NAMALWA (cell line): Measurements from ENCODE around the gene IGF1R.
"Not testable (repeated sequence)": the region's sequence is repeated elsewhere in the genome, so short reads cannot be mapped to it uniquely, and the experiment has no call there.

Experiments
- DNase-seq: peaks from one replicate; pipeline ENCODE4 v3.0.0-alpha.2; 2015; ENCODE audit warnings: low spot score

The IGF1R gene

DNA sequence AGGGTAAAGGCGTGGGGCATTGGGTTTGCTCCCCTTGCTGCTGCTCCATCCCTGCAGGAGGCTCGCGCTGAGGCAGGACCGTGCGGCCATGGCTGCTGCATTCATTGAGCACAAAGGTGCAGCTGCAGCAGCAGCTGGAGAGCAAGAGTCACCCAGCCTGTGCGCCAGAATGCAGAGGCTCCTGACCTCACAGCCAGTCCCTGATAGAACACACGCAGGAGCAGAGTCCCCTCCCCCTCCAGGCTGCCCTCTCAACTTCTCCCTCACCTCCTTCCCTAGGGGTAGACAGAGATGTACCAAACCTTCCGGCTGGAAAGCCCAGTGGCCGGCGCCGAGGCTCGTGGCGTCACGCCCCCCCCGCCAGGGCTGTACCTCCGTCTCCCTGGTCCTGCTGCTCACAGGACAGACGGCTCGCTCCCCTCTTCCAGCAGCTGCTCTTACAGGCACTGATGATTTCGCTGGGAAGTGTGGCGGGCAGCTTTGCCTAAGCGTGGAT, 312.3 kb downstream of the IGF1R start:
- no peak for DNase-seq

DNA sequence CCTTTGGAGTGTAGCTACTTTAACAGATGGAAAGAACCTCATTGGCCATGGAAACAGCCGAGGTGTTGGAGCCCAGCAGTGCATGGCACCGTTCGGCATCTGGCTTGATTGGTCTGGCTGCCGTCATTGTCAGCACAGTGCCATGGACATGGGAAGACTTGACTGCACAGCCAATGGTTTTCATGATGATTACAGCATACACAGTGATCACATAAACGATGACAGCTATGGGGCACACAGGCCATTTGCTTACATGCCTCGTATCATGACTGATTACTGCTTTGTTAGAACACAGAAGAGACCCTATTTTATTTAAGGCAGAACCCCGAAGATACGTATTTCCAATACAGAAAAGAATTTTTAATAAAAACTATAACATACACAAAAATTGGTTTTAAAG, 315.1 kb downstream of the IGF1R start:
- DNase-seq: no peak

DNA sequence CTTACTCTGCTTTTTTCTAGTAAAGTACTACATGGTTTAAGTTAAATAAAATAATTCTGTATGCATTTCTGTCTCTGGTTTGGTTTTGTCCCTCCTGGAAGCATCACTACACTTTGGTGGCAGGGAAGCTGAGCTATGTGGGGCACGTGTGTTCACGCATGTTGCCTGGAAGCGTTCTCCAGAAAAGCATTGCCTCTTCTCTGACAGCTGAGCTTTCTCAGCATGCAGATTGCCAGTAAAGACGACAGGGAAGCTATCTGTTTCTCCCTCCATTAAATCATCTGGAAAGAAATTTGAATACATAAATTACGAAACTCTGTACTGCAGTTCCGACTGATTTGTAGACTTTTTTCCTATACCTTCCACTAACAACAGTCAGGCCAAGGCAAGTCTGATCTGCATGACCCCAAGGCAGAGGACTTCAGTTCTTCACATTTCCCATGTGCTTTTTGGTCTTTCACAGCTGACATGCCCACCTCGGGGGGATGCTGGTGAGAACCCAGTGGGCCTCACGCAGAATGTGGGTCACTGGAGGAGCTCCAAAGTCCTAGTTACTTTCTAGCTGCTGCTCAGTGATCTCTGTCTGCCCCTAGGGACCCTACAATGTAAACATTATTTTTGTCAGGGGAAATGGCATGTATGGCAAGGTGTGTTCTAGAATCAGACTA, 316.3 kb downstream of the IGF1R start:
- DNase-seq: peak; percentile 13

DNA sequence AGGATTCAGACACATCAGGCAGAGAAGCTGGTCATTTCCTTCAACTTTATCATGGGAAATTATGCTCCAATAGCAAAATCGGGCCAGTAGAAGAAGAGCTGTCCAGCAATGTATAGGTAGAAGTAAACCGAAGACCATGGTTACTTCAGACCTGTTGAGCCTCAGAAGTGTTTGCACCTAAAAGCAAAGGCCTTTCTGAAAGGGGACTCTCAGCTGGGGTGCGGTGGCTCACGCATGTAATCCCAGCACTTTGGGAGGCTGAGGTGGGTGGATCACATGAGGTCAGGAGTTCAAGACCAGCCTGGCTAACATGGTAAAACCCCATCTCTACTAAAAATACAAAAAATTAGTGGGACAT, 316.8 kb downstream of the IGF1R start:
- not testable (repeated sequence) for DNase-seq

DNA sequence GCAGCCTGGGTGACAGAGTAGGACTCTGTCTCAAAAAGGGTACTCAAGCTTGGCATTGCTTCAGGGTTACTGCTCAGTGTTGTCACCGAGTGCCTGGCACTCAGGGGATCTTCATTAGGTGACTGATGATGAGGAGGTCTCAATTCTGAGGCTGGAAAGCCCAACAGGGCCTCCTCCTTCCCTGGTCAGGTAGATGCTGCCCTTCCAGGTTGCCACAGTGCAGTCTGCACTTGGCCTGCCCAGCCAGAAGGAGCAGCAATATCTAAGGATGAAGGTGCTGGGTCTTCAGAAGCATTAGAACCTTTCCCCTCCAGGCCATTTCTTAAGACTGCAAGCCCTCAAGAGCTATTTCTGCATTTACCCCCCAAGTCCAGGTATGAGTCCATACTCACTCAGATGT, 317.3 kb downstream of the IGF1R start:
- DNase-seq: no peak

DNA sequence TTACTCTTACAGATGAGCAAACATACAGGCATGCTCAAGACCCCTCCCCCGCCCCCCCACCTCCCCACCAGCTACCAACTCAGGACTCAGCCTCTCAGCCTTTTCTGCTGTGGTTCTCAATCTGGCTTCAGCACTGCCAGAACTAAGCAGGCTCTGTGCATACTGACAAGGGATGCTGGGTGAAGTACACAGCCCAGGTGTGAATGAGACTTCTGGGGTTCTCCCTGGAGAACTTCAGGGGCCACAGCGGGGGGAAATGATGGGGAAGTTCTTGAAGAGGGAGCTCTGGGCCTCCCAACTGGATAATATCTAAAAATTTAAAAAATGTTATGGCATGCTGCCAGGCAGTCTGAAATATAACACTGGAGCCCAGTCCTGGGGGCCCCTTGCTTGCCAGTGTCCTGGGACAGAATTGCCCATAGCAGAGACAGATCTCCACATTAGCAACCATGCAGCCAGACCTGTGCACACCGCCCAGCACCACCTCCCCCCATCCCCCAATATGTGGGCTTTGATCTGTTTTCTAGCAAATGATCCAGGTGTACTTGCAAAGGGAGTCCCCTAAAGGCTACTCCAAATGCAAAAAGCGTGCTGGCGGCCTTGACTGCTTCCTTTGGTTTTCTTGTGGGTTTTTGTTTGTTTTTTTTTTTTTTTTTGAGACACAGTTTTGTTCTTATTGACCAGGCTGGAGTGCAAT, 317.9 kb downstream of the IGF1R start:
- DNase-seq: no peak

DNA sequence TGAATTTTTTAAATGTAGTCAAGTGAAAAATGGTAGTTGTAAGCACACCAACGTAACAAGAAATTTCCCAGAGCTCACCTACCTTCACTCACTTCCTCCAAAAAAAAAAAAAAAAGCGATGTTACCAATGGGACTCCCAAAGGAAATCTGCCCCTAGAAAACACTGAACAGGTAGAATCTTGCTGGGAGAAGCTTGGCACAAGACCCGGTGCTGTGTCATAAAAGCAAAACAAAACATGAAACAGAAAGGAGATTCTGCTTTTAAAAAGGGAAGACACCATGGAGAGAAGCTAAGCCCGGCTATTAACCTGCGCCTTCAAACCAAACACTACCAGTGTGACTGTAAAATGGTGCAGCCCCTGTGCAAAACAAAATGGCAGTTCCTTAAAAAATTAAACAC, 318.8 kb downstream of the IGF1R start:
- no peak for DNase-seq

DNA sequence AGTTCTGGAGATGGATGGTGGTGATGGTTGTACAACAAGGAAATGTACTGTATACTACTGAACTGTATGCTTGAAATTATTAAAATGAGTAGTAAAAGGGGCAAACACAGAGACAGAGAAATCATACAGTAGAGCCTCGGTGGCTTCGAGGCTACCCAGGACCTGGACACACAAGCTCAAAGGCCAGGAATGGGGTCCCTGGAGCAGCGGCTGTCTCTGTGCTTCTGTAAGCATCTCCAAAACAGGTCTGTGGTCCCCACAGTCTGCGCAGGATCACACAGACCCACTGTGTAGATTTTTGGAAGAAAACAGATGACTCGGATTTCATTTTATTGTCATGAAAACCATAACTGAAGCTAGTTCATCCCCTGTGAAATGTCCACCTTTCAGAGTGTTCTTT, 319.6 kb downstream of the IGF1R start:
- no peak for DNase-seq

DNA sequence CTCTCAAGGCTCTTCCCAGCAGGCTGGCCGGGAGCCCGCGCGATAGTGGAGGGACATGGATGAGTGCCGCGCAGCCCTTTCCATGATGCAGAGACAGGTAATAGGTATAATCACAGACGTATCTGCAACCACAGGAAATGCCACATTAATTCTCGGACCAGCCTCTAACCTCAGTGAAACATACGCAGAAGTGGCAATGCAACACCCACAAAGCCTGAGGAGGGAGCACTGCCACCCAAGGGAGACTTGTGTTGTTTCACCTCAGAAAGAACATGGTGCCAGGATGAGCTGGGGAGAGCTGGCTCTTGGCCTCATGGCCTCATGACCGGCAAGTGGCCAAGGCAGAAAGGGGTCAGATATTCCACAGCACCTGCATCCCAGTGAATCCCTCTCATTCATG, 320.2 kb downstream of the IGF1R start:
- DNase-seq: no peak

DNA sequence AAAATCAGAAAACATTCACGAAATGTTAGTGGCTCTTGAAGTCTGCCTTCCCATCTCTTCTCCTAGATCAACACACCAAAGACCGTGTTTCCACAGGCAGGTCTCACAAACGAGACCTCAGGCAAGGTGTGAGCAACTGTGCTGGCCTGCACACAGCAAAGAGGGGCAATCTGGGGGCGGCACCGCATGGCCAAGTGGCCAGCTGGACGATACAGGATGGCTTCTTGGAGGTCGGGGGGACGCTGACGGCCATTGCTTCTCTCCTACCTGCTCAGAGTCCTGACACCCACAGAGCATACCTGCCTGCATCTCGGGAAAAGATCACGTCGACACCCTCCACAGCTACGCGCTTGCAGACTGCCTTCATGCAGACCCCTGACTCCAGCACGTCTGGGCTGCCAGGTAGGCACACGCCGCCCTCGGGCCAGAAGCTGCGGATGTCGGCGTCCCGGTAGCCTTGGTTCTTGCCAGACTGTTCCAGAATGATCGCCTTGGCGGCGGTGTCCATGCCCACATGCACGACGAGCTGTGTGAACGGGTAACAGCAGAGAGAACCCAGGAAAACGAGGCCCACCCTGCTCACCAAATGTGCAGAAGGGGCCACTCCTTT, 320.9 kb downstream of the IGF1R start:
- DNase-seq: no peak

DNA sequence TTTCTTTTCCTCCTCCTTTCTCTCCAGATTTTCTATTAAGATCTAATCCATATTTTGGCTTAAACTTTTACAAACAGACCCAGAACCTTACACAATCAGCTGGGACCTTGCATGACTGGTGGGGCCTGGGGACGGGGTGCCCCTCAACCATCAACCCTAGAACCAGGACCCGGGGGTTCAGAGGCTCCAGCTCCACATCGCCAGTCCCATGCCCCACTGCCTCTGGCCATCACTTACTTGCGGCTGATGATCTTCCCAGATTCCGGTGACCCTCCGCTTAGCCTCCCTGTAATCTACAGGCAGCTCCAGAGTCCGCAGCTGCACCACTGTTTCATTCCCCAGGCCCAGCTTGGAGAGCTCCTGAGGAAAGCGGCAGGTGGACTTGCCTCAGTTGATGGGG, 322.5 kb downstream of the IGF1R start:
- DNase-seq: no peak

DNA sequence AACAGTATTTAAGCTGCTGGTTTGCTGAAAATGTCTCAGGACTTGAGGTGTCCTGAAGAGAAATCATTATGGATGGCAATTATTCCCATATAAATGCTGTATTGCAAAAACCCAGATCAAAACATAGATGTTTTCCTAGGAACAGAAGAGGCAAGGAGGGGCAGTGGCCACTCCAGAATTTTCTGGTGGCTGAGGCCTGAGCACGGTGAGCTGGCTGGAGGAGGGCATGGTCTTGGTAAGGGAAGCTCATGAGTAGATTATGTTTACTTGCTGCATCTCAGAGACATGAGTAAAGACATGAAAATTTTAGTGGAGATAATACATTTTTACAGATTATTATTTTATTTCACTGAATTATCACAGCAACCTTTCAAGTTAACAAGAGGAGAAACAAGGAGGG, 328.2 kb downstream of the IGF1R start:
- no peak for DNase-seq

DNA sequence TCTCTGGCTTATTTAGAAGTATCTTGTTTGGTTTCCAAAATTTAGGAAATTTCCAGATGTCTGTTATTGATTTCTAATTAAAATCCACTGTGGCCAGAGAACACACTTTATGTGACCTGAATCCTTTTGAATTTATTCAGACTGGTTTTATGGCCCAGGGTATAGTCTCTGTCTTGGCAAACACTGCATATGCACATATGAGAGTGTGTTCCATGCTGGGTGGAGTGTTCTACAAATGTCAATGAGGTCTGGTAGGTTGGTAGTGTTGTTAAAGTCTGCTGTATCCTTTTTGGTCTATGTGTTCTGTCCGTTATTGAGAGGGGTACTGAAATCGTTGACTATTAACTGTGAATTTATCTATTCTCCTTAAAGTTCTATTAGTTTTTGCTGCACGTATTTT, 329.1 kb downstream of the IGF1R start:
- DNase-seq: no peak

DNA sequence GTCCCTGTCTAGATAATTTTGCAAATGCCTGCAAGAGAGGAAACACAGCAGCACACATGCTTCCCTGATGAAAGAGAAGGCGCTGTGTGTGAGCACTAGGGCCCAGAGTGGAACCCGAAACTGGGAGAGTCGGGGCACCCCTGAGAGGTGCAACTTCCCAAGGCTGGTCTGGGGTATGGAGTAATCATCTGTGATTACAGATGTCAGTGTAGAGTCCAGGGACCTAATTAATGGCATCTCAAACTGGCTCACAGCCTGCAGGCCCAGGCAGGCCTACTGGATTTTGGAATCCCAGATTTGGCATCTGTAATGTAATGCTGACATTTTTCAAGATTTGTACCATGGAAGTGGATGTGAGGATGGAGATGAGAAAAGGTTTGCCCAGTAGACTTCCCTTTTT, 329.8 kb downstream of the IGF1R start:
- no peak for DNase-seq

DNA sequence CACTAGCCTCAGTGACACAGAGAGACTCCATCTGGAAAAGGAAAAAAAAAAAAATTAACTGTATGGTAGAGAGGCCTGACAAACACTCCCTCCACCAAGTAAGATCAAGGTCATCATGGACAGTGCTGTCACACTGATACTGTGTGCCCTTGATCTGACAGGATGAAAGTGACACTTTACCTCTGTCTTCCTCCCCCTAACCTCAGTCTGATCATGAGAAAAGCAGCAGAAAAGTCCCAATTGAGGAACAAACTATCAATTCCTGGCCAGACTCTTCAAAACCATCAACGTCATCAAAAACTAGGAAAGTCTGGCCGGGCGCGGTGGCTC, 332.5 kb downstream of the IGF1R start:
- DNase-seq: no peak

DNA sequence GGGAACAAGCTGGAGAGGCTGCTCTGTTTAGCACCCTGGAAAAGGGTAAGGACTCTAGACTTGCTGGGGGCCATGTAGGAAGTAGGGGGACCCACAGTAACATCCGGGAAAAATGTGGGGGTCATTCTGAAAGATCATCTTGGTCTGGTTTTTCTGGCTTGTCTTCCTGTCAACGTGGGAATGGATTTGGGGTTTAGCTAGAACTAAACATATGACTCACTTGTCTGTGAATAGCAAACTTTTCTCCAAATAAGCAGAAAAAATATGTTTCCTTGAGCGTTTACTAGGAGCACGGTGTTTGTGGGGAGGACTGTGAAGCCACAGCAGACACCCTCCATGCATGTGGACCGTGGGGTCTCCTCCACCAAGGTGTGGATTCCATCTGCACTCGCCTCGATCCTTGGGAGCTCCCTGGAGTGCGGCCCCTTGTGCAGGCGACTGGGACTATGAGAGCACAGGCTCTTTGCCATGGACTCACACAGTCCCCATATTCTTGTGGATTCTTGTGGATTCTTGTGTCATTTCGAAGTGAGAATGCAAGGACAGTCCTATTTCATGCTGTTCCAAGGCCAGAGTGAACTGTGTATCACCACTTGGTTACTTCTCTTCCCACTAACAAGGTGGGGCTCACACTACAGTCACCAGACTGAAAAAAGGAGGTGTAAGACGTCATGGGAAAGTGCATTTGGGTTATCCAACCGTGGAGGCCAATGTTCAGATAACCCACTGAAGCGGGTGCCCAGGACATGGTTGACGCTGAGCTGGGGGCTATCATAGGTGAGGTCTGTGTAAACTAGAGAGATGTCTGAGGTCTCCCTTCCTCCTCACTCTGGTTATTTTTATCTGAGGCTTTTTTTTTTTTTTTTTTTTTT, 333.7 kb downstream of the IGF1R start:
- no peak for DNase-seq

DNA sequence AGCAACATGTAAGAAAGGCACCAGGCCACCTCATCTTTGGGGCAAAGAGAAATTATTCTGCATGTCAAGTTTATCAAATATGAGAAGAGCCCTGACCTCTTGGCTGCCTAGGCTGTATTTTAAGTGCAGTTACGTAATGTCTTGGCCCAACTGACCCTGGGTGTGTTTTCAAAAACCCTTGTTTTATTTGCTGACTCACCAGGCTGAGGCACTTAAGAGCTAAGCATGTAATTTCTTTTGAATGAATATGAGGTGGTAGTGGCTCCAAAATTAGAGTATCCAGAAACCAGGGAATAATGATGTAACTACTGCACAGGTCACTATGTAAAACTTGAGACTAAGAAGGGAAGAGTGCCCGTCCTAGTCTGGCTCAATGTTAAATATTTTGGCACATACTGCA, 335.0 kb downstream of the IGF1R start:
- no peak for DNase-seq

DNA sequence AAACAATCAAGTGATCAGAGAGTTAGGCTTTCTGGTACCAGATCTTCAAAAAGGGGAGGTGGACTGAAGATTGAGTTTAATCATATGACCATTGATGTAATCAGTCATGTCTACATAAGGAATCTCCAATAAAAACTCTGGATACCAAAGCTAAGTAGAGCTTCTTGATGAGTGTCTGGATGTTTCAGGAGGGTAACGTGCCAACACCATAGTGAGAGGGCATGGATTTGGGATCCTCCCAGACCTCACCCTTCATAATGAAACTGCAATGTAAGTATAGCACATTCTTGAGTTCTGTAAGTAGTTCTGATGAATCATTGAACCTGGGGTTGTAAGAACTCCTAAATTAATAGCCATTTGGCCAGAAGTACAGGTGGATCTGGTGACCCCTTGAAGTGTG, 337.9 kb downstream of the IGF1R start:
- no peak for DNase-seq

DNA sequence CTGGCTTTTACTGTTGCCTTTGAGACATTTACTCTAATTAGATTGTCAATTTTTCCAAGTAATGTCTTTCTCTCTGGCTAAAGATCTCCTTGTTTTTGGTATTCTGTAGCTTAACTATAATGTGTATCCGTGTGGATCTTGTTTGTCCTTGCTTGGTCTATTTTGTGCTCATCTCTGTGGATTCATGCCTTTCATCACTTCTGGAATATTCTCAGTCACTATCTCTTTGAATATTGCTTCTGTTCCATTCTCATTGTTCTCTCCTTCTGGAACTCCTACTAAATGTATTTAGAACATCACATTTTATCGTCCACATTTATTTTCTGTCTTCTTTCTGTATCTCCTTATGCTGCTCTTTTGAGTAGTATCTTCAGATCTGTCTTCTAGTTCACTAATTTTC, 346.6 kb downstream of the IGF1R start:
- no peak for DNase-seq

DNA sequence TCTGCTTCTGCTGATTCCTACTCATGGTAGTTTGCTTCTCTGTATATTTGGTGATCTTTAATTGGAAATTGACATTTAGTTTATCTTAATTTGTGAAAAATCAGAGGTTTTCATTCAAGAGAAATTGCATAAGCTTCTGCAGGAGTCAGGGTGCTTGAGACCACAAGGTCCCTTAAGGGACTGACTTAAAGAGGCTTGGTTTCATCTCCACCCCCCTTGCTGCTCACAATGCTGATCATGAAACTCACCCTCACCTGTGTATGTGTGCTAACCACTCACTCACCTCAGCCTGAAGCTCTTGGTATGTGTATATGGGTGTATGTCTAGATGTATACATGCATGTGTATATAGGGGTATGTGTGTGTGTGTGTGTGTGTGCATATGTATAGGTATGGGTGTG, 347.8 kb downstream of the IGF1R start:
- no peak for DNase-seq

DNA sequence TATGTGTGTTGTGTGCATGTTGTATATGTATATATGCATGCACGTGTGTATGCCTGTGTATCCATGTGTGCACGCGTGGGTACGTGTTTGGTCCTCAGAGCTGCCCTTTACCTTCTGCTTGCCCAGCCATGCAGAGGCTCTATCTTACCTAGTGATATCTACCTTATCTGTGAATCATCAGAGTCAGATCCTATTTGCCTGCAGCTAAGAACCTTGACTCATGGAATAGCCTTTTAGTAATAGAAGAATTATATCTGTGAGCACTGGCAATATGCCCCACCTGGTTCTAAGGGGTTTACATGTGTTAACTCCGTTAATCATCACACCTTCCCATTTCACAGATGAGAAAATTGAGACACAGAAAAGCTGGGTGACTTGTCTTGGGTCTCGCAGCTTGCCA, 348.3 kb downstream of the IGF1R start:
- no peak for DNase-seq

DNA sequence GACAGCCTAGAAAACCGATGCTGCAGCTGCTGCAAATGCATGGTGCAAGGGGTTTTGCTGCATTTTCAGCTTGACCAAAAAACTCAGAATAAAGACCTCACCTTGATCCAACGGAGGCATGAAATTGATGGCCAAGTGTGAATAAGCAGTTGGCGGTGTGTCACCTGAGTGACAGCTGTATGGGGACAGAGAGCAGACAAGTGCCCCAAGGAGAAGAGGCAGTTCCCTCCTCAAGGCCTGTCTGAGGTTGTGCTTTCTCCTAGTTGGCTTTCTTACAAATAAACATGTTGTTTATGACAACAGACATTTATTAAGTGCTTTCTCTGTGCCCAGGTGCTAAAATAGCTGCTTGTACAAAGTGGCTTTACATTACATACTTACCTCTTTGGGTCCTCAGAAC, 349.0 kb downstream of the IGF1R start:
- DNase-seq: no peak

DNA sequence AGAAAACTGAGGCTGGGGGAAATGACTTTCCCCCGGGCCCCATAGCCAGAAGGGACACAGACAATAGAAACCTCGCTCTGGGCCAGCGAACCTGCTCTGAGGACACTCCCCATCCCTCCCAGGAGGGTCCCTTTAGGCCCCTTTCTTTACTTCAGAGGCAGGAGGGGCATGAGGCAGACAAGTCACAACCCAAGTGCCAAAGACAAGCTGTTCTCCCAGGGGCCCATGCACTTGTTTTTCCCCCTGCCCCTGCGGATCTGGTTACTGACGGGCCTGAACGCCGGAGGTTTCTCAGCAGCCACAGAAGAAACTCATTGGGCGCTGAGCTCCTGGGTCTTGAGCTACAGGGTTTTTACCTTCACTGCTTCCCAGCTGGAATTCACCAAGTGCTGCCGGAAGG, 349.4 kb downstream of the IGF1R start:
- DNase-seq: no peak
